Mesodermal cell (in vitro differentiated cells): ENCODE measurements around the gene PHPT1.
"Not testable (repeated sequence)": the region's sequence is repeated elsewhere in the genome, so short reads cannot be mapped to it uniquely, and the experiment has no call there.

Experiments used
- H3K27ac ChIP-seq: 2 replicates; pipeline ENCODE4 v1.7.0; 2013; ENCODE audit warnings: mild to moderate bottlenecking, low read depth, low read length, moderate library complexity; ENCODE audit not compliant: severe bottlenecking
- H3K36me3 ChIP-seq: 2 replicates; pipeline ENCODE4 v1.7.1; 2013; ENCODE audit warnings: mild to moderate bottlenecking, low read length, moderate library complexity; ENCODE audit not compliant: control insufficient read depth, insufficient read depth
- H3K4me1 ChIP-seq: one replicate; pipeline ENCODE4 v1.7.1; 2013; ENCODE audit warnings: mild to moderate bottlenecking, low read length; ENCODE audit not compliant: insufficient read depth, control insufficient read depth, poor library complexity, severe bottlenecking
- H3K4me3 ChIP-seq: 2 replicates; pipeline ENCODE4 v1.7.0; 2013; ENCODE audit warnings: low read length, control low read depth, mild to moderate bottlenecking; ENCODE audit not compliant: insufficient read depth, poor library complexity, severe bottlenecking; ENCODE audit errors: extremely low read depth
- H3K9me3 ChIP-seq: 2 replicates; pipeline ENCODE4 v1.7.1; 2013; ENCODE audit warnings: mild to moderate bottlenecking, low read length, moderate library complexity; ENCODE audit not compliant: control insufficient read depth
- WGBS, 2 experiments: methylation state at CpG; one replicate each; pipeline ENCODE4 v1.1.5; 2013; ENCODE audit warnings: missing lambda C conversion rate in 2 of 2; ENCODE audit not compliant: insufficient coverage in 2 of 2; 5-methylcytosine and 5-hydroxymethylcytosine counted together

The PHPT1 gene

DNA sequence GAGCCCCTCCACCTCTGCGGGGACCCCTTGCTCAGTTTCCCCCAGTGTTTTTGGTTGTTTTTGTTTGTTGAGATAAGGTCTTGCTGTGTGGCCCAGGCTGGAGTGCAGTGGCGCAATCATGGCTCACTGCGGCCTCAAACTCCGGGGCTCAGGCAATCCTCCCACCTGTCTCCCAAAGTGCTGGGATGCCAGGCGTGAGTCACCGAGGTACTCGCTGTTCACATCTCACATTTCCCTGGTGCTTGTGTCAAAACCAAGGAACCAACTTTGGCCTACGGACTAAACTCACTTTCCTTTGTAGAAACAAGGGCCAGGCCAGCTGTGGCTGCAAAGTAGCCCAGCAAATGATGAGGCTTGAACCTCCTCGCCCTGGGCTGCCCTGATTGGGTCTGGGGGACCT lies 16.6 kb upstream of the PHPT1 start:
- Histone ChIP-seq H3K36me3 (peaks cover 79% of the 10 kb centered on the region), H3K27ac (no peak overlapping the region), H3K4me1 (no peaks in the 10 kb centered on the region), H3K9me3 (no peaks in the 10 kb centered on the region), H3K4me3 (no peak overlapping the region)
- 97 to 99% methylated on average over 8 to 9 of the region's 9 CpGs for WGBS, 2 experiments

DNA sequence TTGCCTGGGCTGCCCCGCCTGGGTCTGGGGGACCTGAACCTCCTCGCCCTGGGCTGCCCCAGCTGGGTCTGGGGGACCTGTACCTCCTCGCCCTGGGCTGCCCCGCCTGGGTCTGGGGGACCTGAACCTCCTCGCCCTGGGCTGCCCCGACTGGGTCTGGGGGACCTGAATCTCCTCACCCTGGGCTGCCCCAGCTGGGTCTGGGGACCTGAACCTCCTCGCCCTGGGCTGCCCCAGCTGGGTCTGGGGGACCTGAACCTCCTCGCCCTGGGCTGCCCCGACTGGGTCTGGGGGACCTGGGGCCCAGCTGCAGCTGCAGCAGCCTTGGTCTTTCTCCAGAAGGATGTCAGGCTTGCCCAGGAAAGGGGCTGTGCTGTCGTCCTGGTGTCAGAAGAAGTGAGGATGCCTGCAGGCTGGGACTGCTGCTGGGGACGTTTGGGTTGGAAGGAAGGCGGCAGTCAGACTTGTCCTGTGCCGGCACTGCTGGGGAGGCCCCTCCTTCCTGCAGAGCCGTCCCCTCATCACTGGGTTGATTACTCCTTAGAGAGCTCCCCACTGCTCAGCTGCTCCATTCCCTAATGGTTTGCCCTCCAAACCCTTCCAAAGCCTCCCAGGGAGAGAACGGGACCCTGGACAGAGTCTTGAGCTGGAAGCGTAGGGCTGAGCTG lies 15.7 kb upstream of the PHPT1 start:
- H3K27ac ChIP-seq, H3K4me1 ChIP-seq, H3K4me3 ChIP-seq, H3K9me3 ChIP-seq: not testable (repeated sequence)
- H3K36me3 ChIP-seq: peaks cover 69% of the 10 kb centered on the region
- WGBS, 2 experiments: 91 to 96% methylated on average over 9 to 15 of the region's 16 CpGs

DNA sequence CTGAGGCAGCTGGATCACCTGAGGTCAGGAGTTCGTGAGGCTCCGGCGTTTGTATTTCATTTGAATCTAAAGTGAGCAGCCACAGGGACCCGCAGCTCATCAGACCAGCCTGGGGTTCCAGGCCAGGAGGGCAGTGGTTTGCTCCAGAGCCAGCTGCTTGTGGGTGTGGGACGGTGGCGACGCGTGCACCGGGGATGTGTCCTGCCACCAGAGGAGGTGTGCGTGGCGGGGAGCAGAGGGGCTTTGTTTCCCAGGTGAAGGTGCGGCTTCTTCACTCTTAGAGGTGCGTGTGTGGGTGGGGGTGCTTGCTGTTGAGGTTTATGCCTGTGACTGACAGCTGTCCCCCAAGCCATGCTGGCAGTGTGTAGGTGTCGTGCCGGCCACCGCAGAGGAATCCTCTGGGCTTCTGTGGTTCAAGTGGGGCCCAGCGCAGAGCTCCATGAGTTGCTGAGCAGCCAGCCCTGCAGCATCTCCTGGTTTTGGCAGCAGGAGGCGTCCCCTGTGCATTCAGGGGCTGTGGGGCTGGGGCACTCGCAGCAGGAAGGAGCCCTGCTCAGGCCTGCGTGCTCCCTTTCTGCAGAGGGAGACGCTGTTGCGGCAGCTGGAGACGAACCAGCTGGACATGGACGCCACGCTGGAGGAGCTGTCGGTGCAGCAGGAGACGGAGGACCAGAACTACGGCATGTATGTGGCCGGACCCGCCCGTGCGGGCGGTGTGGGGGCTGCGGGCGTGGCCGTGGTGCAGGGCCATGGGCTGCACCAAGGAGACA lies 13.9 kb upstream of the PHPT1 start:
- WGBS, 2 experiments: 97 to 98% methylated on average over 34 to 35 of the region's 36 CpGs
- peaks cover 57% of the 10 kb centered on the region for H3K36me3 ChIP-seq
- no peaks in the 10 kb centered on the region for H3K9me3 ChIP-seq
- no peak overlapping the region for H3K27ac ChIP-seq
- no peaks in the 10 kb centered on the region for H3K4me1 ChIP-seq
- no peak overlapping the region for H3K4me3 ChIP-seq

DNA sequence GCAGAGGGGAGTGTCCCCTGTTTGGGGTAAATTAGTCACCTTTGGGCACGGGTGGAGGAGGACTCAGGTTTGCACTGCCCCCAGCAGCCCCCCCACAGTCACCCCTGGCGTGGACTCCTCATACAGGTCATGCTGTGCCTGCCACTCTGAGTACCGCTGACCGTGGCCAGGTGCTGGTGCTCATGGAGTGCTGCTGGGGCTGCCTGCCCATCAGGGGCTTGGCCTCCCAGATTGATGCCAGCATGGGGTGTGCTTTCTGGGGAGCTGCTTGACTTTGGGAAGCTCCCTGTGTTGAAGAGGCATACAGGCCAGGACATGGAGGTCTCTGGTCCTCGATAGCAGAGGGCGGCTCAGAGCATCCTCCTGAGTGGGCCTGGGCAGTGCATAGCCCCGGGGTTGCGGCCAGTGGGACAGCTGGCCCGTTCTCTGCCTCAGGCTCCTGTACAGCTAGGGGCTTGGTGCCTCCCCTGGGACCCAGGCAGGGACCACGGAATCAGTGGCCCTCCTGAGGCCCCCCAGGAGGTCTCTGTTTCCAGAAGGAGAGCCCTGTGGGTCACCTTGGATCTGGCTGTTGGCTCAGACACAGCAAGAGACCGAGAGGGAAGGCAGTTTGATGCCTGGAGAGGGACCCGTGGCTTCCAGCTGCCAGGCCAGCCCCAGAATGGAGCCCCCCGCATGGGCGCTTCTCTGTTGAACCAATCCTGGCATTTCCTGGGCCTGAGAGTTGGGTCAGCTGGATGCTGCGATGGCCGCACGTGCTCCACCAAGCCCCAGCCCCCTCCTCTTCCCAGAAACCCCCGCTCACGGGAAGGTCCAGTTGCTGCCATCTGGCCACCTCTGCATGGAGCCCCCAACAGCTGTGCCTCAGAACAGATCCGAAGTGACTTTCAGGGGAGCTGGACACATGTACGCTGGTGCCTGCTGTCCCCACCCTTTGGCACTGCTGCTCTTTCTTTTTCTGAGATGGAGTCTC lies 13.0 kb upstream of the PHPT1 start:
- H3K27ac ChIP-seq: no peak overlapping the region
- peaks cover 48% of the 10 kb centered on the region for H3K36me3 ChIP-seq
- 90 to 94% methylated on average over 20 to 21 of the region's 21 CpGs for WGBS, 2 experiments
- H3K4me1 ChIP-seq: peaks cover 5% of the 10 kb centered on the region
- no peak overlapping the region for H3K4me3 ChIP-seq
- H3K9me3 ChIP-seq: no peaks in the 10 kb centered on the region

DNA sequence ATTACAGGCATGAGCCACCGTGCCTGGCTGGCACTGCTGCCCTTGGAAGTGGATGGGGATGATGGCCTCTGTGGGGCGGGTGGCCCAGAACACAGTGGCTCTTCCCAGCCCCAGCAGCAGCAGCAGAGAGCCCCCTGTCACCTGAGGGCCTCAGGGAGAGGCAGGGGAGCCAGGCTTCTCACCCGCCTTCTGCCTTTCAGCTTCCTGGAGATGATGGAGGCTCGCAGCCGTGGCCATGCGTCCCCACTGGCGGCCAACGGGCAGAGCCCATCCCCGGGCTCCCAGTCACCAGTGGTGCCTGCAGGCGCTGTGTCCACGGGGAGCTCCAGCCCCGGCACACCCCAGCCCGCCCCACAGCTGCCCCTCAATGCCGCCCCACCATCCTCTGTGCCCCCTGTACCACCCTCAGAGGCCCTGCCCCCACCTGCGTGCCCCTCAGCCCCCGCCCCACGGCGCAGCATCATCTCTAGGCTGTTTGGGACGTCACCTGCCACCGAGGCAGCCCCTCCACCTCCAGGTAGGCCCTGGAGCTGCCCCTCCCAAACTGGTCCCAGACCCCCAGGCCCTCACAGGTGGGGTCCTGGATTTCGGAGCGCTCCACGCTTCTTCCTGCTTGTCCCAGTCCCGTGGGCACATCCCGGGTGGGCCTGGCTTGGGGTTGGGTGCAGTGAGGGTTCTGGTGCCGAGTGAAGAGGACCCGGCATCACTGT lies 11.9 kb upstream of the PHPT1 start:
- peaks cover 37% of the 10 kb centered on the region for H3K36me3 ChIP-seq
- H3K9me3 ChIP-seq: no peaks in the 10 kb centered on the region
- H3K4me1 ChIP-seq: peaks cover 14% of the 10 kb centered on the region
- H3K27ac ChIP-seq: no peak overlapping the region
- H3K4me3 ChIP-seq: no peak overlapping the region
- 94 to 98% methylated on average over 10 to 15 of the region's 27 CpGs for WGBS, 2 experiments

DNA sequence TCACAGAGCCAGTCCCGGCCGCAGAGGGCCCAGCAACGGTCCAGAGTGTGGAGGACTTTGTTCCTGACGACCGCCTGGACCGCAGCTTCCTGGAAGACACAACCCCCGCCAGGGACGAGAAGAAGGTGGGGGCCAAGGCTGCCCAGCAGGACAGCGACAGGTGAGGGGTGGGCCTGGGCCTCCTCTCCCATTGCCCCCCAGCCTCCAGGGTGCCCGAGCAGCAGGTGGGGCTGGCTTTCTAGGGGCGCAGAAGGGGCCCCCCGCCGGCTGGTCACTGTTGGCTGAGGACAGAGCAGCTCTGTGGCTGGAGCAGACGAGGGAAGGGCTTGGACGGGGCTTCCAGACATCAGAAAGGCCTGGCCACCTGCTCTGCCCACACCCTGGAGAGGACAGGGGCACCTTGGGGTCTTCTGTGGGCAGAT lies 11.3 kb upstream of the PHPT1 start:
- 95 to 100% methylated on average over 9 to 15 of the region's 15 CpGs for WGBS, 2 experiments
- H3K4me1 ChIP-seq: peaks cover 14% of the 10 kb centered on the region
- H3K4me3 ChIP-seq, H3K9me3 ChIP-seq, H3K27ac ChIP-seq: not testable (repeated sequence)
- H3K36me3 ChIP-seq: peaks cover 32% of the 10 kb centered on the region

DNA sequence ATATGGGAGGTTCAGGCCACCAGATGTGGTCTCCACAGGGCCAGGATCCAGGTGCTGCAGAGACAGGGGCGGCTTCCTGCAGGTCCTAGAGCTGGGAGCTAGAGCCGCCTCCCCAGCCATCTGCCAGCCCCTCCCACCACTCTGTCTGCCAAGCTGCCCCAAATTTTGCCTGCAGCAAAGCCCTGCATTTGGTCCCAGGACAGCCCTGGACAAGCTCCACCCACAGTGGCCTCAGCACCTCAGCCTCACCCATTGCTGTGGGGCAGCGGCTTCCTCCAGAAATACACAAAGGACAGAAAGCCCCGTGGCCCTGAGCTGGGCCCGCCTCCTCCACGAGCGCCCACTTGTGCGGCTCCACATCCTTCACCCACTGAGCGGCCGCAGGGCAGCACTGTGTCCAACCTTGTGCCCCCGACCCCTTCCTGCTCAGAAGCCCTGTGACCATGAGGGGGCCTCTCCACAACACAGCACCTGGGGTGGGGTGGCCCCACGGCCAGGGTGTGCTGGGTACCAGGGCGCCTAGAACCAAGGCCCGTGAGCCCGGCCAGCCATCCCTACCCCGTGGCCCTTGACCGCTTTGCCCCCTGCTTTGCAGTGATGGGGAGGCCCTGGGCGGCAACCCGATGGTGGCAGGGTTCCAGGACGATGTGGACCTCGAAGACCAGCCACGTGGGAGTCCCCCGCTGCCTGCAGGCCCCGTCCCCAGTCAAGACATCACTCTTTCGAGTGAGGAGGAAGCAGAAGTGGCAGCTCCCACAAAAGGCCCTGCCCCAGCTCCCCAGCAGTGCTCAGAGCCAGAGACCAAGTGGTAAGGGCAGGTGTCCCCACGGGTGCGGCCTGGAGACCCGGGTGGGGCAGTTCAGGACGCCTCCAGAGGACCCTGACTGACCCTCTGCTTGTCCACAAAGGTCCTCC lies 10.6 kb upstream of the PHPT1 start:
- Histone ChIP-seq H3K4me3 (no peak overlapping the region), H3K9me3 (no peaks in the 10 kb centered on the region), H3K4me1 (peaks cover 19% of the 10 kb centered on the region), H3K36me3 (peaks cover 30% of the 10 kb centered on the region), H3K27ac (no peak overlapping the region)
- 92 to 93% methylated on average over 21 to 24 of the region's 29 CpGs for WGBS, 2 experiments

DNA sequence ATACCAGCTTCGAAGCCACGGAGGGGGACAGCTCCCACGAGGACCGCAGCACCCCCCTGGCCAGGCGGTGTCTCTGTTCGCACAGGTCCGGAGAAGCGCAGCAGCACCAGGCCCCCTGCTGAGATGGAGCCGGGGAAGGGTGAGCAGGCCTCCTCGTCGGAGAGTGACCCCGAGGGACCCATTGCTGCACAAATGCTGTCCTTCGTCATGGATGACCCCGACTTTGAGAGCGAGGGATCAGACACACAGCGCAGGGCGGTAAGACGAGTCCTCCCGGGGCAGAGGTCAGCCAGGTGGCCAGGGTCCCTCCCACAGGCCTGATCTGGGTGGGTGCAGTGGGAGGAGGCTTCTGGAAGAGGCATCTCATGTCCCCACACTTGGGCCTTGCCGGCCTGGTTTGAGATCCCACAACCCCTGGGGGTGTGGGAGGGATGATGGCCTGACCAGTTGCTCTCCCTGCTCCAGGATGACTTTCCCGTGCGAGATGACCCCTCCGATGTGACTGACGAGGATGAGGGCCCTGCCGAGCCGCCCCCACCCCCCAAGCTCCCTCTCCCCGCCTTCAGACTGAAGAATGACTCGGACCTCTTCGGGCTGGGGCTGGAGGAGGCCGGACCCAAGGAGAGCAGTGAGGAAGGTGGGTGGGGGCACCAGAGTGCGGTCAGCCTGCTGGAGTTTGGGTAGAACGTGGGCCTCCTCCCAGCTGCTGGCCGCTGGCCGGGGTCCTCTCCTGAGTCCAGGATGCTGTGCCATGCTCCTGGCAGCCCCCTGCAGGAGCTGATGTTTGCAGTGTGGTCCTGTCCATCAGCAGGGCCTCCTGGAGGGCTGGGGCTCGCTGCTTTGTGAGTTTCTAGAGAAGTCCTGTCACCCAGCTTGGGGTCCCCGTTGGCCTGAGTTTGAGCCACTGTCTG lies 9.7 kb upstream of the PHPT1 start:
- Histone ChIP-seq H3K4me3 (no peak overlapping the region), H3K4me1 (peaks cover 19% of the 10 kb centered on the region), H3K27ac (peak overlapping the region; percentile 10), H3K9me3 (no peaks in the 10 kb centered on the region), H3K36me3 (peaks cover 25% of the 10 kb centered on the region)
- 93 to 97% methylated on average over 28 to 33 of the region's 36 CpGs for WGBS, 2 experiments
